GM18951 (cell line): ENCODE results near the gene RAG2.

Experiments used
- POLR2A ChIP-seq: IDR thresholded peaks from 4 replicates; pipeline ENCODE4 v1.6.1; 2011; ENCODE audit warnings: mild to moderate bottlenecking; ENCODE audit not compliant: insufficient read length, insufficient read depth; ENCODE audit errors: extremely low read depth
- in situ Hi-C: fragments of 300-500 bp; cut with MboI; formaldehyde crosslinking; loops from one replicate; pipeline ENCODE4 v1.12.0; 2022; ENCODE audit warnings: low sequenced_read_pairs, mixed read lengths, inconsistent platforms; ENCODE audit not compliant: unreplicated experiment

Gene RAG2

DNA sequence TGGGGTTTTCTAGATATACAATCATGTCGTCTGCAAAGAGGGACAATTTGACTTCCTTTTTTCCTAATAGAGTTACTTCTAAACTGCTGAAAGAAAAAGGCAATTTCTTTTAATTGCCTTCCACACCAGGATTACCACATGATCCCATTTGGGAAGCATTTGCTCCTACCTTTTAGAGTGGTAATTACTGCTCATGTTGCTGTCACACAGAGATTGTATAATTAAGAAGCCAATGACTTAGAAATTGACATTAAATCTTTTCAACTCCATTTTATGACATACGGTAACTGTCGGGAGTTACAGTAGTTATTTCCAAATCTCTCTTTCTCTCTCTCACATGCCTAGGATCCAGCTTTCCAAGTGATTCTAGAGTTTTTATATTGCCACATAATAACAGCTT, 17.8 kb upstream of the RAG2 start:
- no peak for TF ChIP-seq POLR2A
- in situ Hi-C loops = no loop called here

DNA sequence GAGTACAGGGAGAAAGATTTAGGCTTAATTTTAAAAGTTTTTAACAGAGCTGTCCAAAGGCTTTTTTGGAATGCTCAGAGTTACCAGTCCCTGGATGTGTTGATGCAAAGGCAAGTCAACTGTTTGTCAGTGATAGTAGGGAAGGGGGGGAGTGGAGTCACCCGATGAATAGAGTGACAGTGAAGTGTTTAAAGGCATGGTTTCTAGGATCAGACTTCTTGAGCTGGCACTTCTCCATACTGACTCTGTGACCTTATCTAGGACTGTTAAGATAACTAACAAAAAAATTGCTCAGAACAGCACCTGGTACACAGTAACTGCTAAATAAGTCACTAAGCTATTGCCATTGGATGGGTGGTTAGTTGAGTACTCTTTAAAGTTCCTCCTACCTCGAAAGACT, 11.3 kb upstream of the RAG2 start:
- TF ChIP-seq POLR2A = no peak
- in situ Hi-C loops = no loop called here

DNA sequence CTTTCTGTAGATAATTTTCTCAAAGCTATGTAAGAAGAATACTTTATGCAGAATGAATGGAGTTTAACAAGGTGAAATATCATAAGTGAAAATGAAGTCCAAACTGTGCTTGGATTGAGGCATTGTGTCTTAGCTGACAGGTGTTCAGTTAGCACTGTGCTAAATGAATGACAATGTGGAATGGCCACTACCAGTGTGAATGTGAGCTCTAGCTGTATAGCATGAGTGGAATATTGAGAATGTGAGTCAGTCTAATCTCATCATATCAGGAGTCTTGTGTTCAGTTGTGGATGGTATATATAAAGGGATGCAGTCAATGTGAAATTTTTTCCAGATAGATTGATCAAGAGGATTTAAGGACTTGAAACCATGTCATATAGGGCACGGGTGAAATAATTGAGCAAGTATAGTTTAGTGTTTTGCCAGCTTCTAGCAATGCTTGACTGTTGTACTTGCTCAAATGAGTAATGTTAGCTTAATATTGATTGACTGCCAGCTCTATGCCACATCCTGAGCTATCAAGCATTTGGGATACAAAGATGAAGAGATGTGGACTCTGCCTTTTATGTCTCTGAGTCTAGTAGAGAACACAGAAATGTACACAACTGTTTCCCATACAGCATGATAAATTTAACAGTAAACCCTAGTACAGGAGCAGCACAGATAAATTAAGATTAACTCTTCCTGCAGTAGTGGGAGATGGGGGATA, 10.6 kb upstream of the RAG2 start:
- in situ Hi-C loops = no loop called here

DNA sequence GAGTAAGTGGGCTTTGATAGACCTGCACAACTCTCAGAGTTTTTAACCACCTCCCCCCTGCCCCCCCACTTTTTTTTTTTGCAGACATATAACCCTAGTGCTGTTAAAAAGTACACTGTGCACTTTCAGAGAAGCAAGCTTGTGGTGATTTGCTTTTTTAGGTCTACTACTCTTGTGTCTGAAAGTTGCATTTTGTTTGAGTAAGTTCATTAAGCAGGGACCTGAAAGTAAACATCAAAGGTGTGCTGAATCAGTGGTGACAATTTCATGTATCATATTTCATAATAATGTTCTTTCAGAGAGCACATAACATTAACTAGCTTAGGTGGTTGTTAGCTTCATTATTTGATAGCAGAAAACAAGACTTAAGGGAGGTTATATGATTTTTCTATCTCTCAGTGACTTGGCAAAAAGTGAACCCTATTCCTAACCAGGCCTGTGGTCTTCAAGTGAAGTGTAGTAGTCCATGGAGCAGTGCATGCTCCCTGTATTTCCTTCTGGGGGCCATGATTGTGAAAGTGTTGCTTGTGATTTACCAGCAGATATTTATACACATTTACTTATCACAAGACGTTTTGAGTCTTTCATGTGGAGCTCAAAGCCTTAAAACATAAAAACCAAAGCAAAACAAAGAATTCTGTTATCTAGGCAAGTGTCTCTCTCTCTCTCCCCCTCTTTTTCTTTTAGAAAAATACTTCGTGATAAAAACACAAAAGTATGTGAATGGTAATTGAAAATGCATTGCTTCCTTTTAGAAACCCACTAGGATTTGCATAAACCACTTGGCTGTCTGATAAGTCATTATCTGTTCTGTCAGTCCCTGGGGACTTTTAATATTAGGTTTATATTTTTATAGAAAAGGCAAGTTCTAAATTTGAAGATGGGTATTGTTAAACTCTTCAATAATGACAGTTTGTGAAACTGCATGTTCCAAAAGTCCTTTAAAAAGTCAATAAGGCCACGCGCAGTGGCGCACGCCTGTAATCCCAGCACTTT, 7.5 kb upstream of the RAG2 start:
- in situ Hi-C loops = no loop called here
- no peak for TF ChIP-seq POLR2A

More for the DNA sequence above, 10.6 kb upstream of the RAG2 start:
- TF ChIP-seq POLR2A = no peak

DNA sequence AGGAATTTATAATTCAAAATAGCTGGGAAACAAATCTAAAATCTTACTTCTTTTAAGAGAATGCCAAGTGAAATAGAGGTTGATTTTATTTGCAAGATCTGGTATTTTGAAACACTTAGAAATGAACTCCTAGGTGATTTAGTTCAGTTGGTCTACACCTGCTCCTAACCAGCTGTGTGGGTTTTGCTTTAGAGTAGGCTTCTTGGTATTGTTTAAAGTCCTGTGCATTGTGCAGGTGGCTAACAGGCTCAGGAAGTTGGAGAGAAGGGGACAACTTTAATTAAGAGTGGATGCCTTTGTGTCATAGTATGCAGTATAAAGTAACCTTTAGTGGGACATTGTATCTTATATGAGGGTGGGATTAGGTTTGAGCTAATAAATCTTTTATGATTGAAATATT, 4.1 kb upstream of the RAG2 start:
- in situ Hi-C loops = no loop called here
- no peak for TF ChIP-seq POLR2A

DNA sequence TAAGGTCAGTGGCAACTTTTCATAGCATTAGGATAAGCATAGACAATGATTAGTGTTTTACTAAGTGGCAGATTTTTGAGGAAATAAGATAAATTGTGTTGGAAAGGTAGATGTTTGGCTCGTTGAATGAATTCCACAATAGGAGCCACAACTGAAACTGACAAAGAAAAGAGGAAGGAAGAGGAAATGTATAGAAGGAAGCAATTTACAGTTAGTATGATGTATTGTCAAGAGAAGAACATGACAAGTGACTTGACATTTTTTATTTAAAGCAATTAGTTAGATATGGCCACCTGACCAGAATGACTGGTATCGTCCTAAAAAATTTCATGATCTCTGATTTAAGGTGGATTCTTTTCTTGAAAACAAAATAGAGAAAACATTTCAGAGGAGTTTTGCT, 3.1 kb upstream of the RAG2 start:
- in situ Hi-C loops = no loop called here
- no peak for TF ChIP-seq POLR2A

DNA sequence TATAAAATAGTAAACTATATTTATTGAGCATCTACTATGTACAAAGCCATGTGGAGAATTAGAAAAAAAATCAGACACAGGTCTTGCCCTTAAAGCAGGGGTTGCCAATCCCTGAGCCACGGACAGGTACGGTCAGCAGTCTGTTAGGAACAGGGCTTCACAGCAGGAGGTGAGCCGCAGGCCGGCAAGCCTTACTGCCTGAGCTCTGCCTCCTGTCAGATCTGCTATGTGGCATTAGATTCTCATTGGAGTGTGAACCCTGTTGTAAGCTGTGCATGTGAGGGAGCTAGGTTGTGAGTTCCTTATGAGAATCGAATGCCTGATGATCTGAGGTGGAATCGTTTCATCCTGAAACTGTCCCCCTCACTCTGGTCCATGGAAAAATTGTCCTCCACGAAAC, 2.1 kb upstream of the RAG2 start:
- TF ChIP-seq POLR2A = no peak
- in situ Hi-C loops = no loop called here

DNA sequence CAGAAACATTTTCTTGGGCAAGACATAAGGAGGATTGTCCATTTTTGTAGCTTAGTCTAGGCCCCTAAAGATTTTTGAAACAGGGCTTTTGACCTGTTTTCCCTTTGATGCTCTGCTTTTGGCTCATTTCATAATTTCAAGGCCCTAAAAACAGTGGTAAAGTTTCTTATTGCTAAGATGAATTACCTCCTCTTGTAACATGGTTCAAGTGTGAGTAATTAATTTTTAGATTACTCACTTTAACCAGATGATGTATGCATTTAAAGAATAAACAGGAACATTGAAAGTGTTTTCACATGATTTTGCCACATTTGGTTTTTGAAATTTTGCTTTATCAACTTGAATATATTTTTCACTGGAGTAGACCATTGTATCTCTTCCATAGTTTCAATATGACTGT, 1.2 kb downstream of the RAG2 start:
- no peak for TF ChIP-seq POLR2A
- in situ Hi-C loops = no loop called here

DNA sequence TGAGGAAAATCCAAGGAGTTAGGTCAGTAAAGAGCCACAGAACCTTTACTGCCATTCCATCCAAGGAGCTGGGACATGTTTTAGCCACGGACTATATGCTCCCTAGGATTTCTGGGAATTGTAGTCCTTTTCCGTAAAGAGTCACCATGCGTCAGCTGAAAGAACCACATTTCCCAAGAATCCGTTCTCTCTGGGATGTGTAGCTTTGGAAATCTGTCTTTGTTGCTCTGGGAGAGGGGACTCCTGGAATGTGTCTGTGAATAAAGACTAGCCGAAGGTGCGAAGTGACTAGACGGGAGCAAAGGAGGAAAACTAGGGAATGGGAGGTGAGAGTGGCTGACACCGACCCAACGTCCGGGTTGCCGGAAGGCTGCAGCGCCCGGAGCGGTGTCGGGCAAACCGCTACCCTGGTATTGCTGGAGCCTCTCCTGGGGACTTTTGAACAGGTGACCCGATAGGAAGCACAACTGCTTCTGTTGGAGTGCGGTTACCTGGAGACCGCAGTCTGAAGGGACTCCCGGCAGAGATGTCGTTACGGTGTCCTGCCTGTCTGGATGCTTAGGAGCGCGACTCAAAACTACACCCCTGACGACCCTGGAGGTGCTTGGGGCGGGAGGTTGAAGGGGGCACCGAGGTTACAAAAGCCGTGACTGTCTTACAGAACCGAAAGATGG, 3.6 kb downstream of the RAG2 start, which contains the start of gene IFTAP:
IFTAP (plus strand) TSS at position 187 of the 674 bp plus-strand sequence. CDS start 15,602 bp downstream, outside the sequence.
- in situ Hi-C loops = no loop called here
- peak; percentile 16 for TF ChIP-seq POLR2A

DNA sequence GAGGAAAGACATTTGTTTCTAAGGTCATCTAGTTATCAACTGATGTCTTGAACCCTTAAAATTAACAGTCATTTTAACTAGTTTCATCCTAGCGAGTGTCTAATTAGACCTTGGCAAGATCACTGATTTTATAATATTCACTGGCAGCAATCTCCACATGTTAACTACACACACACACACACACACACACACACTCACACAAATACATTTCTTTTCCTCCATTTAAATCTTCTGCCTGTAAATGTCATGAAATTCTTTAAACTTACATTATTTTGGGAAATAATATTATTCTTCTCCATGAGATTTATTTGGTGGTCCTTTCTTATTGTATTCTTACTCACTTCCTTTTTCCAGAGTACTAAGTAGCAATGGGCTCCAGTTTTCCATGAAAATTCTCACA, 6.6 kb downstream of the RAG2 start:
- no peak for TF ChIP-seq POLR2A
- in situ Hi-C loops = no loop called here

DNA sequence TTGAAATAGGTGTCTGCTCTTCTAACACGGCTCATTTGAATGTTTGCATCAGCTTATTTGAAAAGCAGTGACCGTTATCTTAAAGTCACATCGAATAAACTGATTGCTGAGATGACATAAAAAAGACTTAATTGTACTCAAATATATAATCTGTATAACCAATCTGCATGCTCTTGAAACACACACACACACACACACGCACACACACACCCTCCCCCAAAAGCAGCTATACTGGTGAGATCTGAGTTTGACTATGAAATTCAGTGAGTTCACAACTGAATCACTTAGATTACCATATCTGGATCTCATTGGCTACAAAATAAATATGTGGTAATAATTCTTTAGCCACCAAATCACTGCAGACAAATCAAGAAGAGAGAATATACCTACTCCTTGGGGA, 7.5 kb downstream of the RAG2 start:
- no peak for TF ChIP-seq POLR2A
- in situ Hi-C loops = no loop called here

DNA sequence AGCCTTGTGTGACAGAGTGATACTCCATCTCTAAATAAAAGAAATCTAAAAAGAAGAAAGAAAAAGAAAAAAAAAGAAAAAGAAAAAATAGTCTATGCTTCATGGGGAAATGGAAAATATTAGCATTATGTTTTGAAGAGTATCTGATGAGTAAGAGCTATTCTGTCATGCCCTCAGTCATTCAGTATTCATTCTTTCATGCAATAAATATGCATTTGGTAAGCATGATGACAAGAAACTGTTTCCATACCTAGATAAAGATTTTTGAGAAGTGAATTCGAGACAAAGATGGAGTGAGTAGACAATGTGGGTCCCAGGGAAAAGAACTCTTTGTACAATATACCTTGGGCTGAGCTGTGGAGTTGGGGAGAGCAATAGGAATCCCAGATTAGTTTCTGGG, 9.9 kb downstream of the RAG2 start:
- TF ChIP-seq POLR2A = no peak
- in situ Hi-C loops = no loop called here

DNA sequence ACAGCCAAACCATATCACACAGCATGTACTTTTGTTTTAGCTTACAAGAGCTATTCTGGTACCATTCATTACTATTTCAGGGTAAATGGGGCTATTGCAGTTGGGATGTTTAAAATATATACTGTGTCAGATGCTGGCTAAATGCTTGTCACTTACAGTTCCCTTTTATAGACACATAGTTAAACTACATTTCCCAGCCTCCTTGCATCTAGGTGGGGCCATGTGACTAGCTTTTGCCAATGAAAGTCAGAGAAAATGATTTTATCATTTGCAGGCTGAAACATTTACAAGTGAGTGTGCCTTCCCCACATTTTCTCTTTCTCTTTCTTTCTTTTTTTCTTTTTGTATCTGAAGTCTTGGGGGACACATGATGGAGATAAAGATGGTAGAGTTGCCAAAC, 11.5 kb downstream of the RAG2 start:
- no peak for TF ChIP-seq POLR2A
- in situ Hi-C loops = no loop called here
